Neural progenitor cell (in vitro differentiated cells): ENCODE measurements around the gene WIPF3. TPM values are rescaled to one million over a fixed set of nuclear protein-coding genes. Genes with fewer than 3 reads are reported as not detected.

Source experiments
- DNase-seq: peaks from one replicate; pipeline ENCODE4 v3.0.0-alpha.2; 2016; ENCODE audit warnings: low spot score
- H2AFZ ChIP-seq: fragments of 200-600 bp; sonication (generic); replicated peaks from 2 replicates; pipeline ENCODE4 v1.6.1; 2016; ENCODE audit warnings: antibody characterized with exemption
- H3F3A ChIP-seq: fragments of 200-600 bp; sonication (generic); 2 replicates; pipeline ENCODE4 v1.6.1; 2016; ENCODE audit warnings: antibody characterized with exemption, low read depth
- H3K27ac ChIP-seq: fragments of 200-600 bp; sonication (generic); 2 replicates; pipeline ENCODE4 v1.5.1; 2016; ENCODE audit warnings: mild to moderate bottlenecking
- H3K27me3 ChIP-seq: fragments of 200-600 bp; sonication (generic); 2 replicates; pipeline ENCODE4 v1.6.1; 2016; ENCODE audit warnings: mild to moderate bottlenecking, moderate library complexity
- H3K36me3 ChIP-seq: fragments of 200-600 bp; sonication (generic); 2 replicates; pipeline ENCODE4 v1.5.1; 2016
- H3K4me1 ChIP-seq: fragments of 200-600 bp; sonication (generic); 2 replicates; pipeline ENCODE4 v1.6.1; 2016; ENCODE audit warnings: mixed run types
- H3K4me2 ChIP-seq: fragments of 200-600 bp; sonication (generic); 2 replicates; pipeline ENCODE4 v1.6.1; 2016
- H3K4me3 ChIP-seq: fragments of 200-600 bp; sonication (generic); 2 replicates; pipeline ENCODE4 v1.5.1; 2016
- H3K79me2 ChIP-seq: fragments of 200-600 bp; sonication (generic); 2 replicates; pipeline ENCODE4 v1.6.1; 2016; ENCODE audit warnings: low read depth
- H3K9ac ChIP-seq: fragments of 200-600 bp; sonication (generic); 2 replicates; pipeline ENCODE4 v1.6.1; 2016
- H3K9me3 ChIP-seq: fragments of 200-600 bp; sonication (generic); 2 replicates; pipeline ENCODE4 v1.5.1; 2016; ENCODE audit warnings: low read depth
- H4K20me1 ChIP-seq: fragments of 200-600 bp; sonication (generic); 2 replicates; pipeline ENCODE4 v1.6.1; 2016; ENCODE audit warnings: low read depth
- H3K27ac Mint-ChIP-seq: 3 replicates; pipeline ENCODE4 v1.8.0; 2021; ENCODE audit warnings: mixed read lengths
- H3K27me3 Mint-ChIP-seq: 2 replicates; pipeline ENCODE4 v1.8.0; 2022; ENCODE audit warnings: low read depth, mild to moderate bottlenecking, inconsistent platforms, moderate library complexity, mixed read lengths; ENCODE audit not compliant: insufficient read depth
- H3K36me3 Mint-ChIP-seq: 3 replicates; pipeline ENCODE4 v1.8.0; 2021; ENCODE audit warnings: mixed read lengths
- H3K4me1 Mint-ChIP-seq: 3 replicates; pipeline ENCODE4 v1.8.0; 2021; ENCODE audit warnings: mixed read lengths
- H3K4me3 Mint-ChIP-seq: 3 replicates; pipeline ENCODE4 v1.8.0; 2021; ENCODE audit warnings: mild to moderate bottlenecking, moderate library complexity, mixed read lengths
- H3K9me3 Mint-ChIP-seq: 3 replicates; pipeline ENCODE4 v1.8.0; 2020; ENCODE audit warnings: mixed read lengths
- EZH2 ChIP-seq: fragments of 200-600 bp; sonication (generic); IDR thresholded peaks from 2 replicates; pipeline ENCODE4 v1.6.1; 2017; ENCODE audit warnings: antibody characterized with exemption, mild to moderate bottlenecking, moderate library complexity
- EZH2phosphoT487 ChIP-seq: fragments of 200-600 bp; sonication (generic); IDR thresholded peaks from 2 replicates; pipeline ENCODE4 v1.6.1; 2017; ENCODE audit warnings: antibody characterized with exemption
- total RNA-seq: library from RNA; depleted of rRNA; stranded (reverse); fragments of >200 nt; gene quantifications from 2 replicates; pipeline ENCODE4 v1.2.3, GENCODE V29; 2015; ENCODE audit warnings: low replicate concordance
- TF ChIP-seq, protein P1 (sequence below): fragments of 200-600 bp; sonication (generic); IDR thresholded peaks from 2 replicates; pipeline ENCODE4 v1.5.1; 2017; ENCODE audit warnings: antibody characterized with exemption, mild to moderate bottlenecking

The WIPF3 gene
- total RNA-seq, 1 donor from 2014 or later: 5.2 TPM

DNA sequence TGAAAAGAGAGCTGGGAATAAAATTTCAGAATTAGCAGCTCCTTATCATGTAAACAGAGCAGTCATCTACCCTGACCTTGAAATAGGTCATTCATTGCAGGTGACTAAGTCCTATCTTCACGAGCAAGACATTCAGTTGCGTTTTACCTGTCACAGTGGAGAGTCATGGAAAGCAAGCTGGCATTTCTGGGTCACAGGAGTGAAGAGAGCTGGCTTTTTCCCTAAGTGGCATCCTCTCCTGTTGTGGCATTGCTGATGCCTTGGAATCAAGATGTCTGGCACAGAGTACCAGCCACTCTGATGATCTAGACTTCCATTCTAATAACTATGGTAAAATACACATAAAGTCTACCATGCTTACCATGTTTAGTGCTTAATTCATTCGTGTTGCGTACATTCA lies 112.5 kb downstream of the WIPF3 start:
- no peak overlapping the region for H3K9ac ChIP-seq
- peaks cover 2% of the 10 kb centered on the region for H3K27me3 Mint-ChIP-seq
- H2AFZ ChIP-seq: no peak overlapping the region
- no peak overlapping the region for H3K4me2 ChIP-seq
- H3K4me3 ChIP-seq: no peak overlapping the region
- no peak overlapping the region for H3K27ac ChIP-seq
- H3K36me3 ChIP-seq: no peaks in the 10 kb centered on the region
- no peak for DNase-seq
- H3K4me1 Mint-ChIP-seq: peaks cover 16% of the 10 kb centered on the region
- H3K4me1 ChIP-seq: no peaks in the 10 kb centered on the region
- no peaks in the 10 kb centered on the region for H3K27me3 ChIP-seq
- no peaks in the 10 kb centered on the region for H3K79me2 ChIP-seq
- TF ChIP-seq EZH2phosphoT487: no peak
- TF ChIP-seq EZH2: no peak
- TF ChIP-seq, protein P1, sequence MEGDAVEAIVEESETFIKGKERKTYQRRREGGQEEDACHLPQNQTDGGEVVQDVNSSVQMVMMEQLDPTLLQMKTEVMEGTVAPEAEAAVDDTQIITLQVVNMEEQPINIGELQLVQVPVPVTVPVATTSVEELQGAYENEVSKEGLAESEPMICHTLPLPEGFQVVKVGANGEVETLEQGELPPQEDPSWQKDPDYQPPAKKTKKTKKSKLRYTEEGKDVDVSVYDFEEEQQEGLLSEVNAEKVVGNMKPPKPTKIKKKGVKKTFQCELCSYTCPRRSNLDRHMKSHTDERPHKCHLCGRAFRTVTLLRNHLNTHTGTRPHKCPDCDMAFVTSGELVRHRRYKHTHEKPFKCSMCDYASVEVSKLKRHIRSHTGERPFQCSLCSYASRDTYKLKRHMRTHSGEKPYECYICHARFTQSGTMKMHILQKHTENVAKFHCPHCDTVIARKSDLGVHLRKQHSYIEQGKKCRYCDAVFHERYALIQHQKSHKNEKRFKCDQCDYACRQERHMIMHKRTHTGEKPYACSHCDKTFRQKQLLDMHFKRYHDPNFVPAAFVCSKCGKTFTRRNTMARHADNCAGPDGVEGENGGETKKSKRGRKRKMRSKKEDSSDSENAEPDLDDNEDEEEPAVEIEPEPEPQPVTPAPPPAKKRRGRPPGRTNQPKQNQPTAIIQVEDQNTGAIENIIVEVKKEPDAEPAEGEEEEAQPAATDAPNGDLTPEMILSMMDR: no peak
- no peak overlapping the region for H3K27ac Mint-ChIP-seq
- H3K9me3 ChIP-seq: no peaks in the 10 kb centered on the region
- peaks cover 12% of the 10 kb centered on the region for H4K20me1 ChIP-seq
- H3K36me3 Mint-ChIP-seq: peaks cover 18% of the 10 kb centered on the region
- H3K9me3 Mint-ChIP-seq: no peaks in the 10 kb centered on the region
- no peak overlapping the region for H3K4me3 Mint-ChIP-seq
- H3F3A ChIP-seq: peaks cover 12% of the 10 kb centered on the region

DNA sequence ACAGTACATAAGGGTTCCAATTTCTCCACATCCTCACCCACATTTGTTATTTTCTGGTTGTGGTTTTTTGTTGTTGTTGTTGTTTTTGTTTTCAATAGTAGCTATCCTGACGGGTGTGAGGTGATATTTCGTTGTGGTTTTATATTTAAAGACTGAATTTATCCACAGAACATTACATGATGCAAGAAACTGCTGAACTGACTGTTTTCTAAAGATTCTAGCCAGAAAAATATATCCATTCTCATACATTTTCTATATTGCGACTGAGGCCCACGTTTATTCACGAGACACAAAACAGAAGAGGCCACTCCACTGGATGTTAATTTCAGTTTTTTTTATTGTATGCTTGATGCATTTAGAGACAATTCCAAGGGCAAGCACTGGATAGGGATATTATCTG lies 113.5 kb downstream of the WIPF3 start:
- Mint-ChIP-seq H3K27ac (no peak overlapping the region), H3K4me1 (peaks cover 23% of the 10 kb centered on the region), H3K27me3 (peaks cover 2% of the 10 kb centered on the region), H3K36me3 (peaks cover 26% of the 10 kb centered on the region), H3K9me3 (no peaks in the 10 kb centered on the region), H3K4me3 (no peak overlapping the region)
- Histone ChIP-seq H3K9me3 (no peaks in the 10 kb centered on the region), H3F3A (peaks cover 12% of the 10 kb centered on the region), H3K27me3 (no peaks in the 10 kb centered on the region), H3K79me2 (no peaks in the 10 kb centered on the region), H3K4me1 (no peaks in the 10 kb centered on the region), H4K20me1 (peaks cover 12% of the 10 kb centered on the region), H3K4me3 (no peak overlapping the region), H2AFZ (no peak overlapping the region), H3K27ac (no peak overlapping the region), H3K9ac (no peak overlapping the region), H3K4me2 (no peak overlapping the region), H3K36me3 (no peaks in the 10 kb centered on the region)
- no peak for DNase-seq
- TF ChIP-seq EZH2: no peak
- no peak for TF ChIP-seq EZH2phosphoT487
- TF ChIP-seq, protein P1: no peak

DNA sequence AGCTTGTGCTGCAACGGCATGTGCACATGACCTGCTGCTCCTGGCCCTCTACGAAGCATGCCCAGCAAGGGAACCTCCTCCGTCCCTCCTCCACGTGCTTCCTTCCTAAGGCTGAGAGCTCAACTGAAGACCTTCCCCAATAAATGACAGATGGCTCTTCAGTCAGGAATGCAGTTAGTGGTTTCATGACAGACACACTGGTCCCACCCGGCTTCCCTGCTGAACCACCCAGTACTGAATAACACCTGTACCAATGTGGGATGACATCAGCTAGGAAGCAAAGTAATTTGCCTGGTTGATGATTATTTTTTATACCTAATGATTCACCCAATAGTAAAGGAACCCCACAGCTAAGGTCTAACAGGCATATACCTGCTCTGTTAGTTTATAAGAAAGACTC lies 114.2 kb downstream of the WIPF3 start:
- Mint-ChIP-seq H3K36me3 (peaks cover 30% of the 10 kb centered on the region), H3K4me3 (no peak overlapping the region), H3K9me3 (no peaks in the 10 kb centered on the region), H3K27me3 (peaks cover 2% of the 10 kb centered on the region), H3K4me1 (peaks cover 24% of the 10 kb centered on the region), H3K27ac (no peak overlapping the region)
- peaks cover 12% of the 10 kb centered on the region for H4K20me1 ChIP-seq
- no peak overlapping the region for H3K4me3 ChIP-seq
- H3K79me2 ChIP-seq: no peaks in the 10 kb centered on the region
- H3K9ac ChIP-seq: no peak overlapping the region
- TF ChIP-seq EZH2phosphoT487 (no peak), EZH2 (no peak)
- TF ChIP-seq, protein P1: no peak
- H2AFZ ChIP-seq: no peak overlapping the region
- H3K27ac ChIP-seq: no peak overlapping the region
- no peak for DNase-seq
- no peaks in the 10 kb centered on the region for H3K9me3 ChIP-seq
- no peaks in the 10 kb centered on the region for H3K4me1 ChIP-seq
- peaks cover 12% of the 10 kb centered on the region for H3F3A ChIP-seq
- no peaks in the 10 kb centered on the region for H3K36me3 ChIP-seq
- no peak overlapping the region for H3K4me2 ChIP-seq
- H3K27me3 ChIP-seq: no peaks in the 10 kb centered on the region
